SU-DHL-6 (cell line): ENCODE data around the gene SGCD.

Source experiments
- H2AFZ ChIP-seq: fragments of 200-600 bp; sonication (generic); 2 replicates; pipeline ENCODE4 v1.6.1; 2014; ENCODE audit warnings: low read depth, mild to moderate bottlenecking, moderate library complexity, mixed read lengths, antibody characterized with exemption, low read length; ENCODE audit not compliant: severe bottlenecking
- H3F3A ChIP-seq: fragments of 200-600 bp; shearing (Covaris generic); 2 replicates; pipeline ENCODE4 v1.6.0; 2016; ENCODE audit warnings: antibody characterized with exemption, mild to moderate bottlenecking; ENCODE audit not compliant: insufficient read depth
- H3K27ac ChIP-seq: fragments of 200-600 bp; sonication (generic); 2 replicates; pipeline ENCODE4 v1.5.1; 2016; ENCODE audit warnings: low read depth, mild to moderate bottlenecking, low read length, moderate library complexity, mixed read lengths
- H3K27me3 ChIP-seq: fragments of 200-600 bp; sonication (generic), shearing (Covaris generic); 2 replicates; pipeline ENCODE4 v1.6.0; 2014; ENCODE audit warnings: mild to moderate bottlenecking, low read length
- H3K36me3 ChIP-seq: fragments of 200-600 bp; sonication (generic); 2 replicates; pipeline ENCODE4 v1.6.1; 2014; ENCODE audit warnings: mild to moderate bottlenecking, low read length, mixed read lengths
- H3K4me2 ChIP-seq: fragments of 300-600, 200-600 bp; shearing (Covaris generic), sonication (generic); 2 replicates; pipeline ENCODE4 v1.6.0; 2014; ENCODE audit warnings: low read length, low read depth, mild to moderate bottlenecking; ENCODE audit not compliant: poor library complexity, severe bottlenecking
- H3K4me3 ChIP-seq: fragments of 200-600 bp; sonication (generic); 2 replicates; pipeline ENCODE4 v1.5.1; 2014; ENCODE audit warnings: antibody characterized with exemption, low read length, mild to moderate bottlenecking, mixed read lengths; ENCODE audit not compliant: insufficient read depth, poor library complexity, severe bottlenecking
- H3K79me2 ChIP-seq: fragments of 200-600 bp; sonication (generic); 2 replicates; pipeline ENCODE4 v1.6.1; 2014; ENCODE audit warnings: mild to moderate bottlenecking, low read length, moderate library complexity; ENCODE audit not compliant: insufficient read depth
- H3K9ac ChIP-seq: fragments of 200-600 bp; sonication (generic); 2 replicates; pipeline ENCODE4 v1.7.0; 2014; ENCODE audit warnings: mild to moderate bottlenecking, low read length
- H3K9me2 ChIP-seq: fragments of 200-600 bp; sonication (generic); replicated peaks from 2 replicates; pipeline ENCODE4 v1.6.1; 2014; ENCODE audit warnings: low read length; ENCODE audit not compliant: insufficient read depth
- H3K9me3 ChIP-seq: fragments of 200-600 bp; sonication (generic); 2 replicates; pipeline ENCODE4 v1.6.1; 2014; ENCODE audit warnings: low read length, mixed read lengths; ENCODE audit not compliant: insufficient read depth
- H4K20me1 ChIP-seq: fragments of 200-600 bp; sonication (generic); 2 replicates; pipeline ENCODE4 v1.6.1; 2014; ENCODE audit warnings: low read depth, mild to moderate bottlenecking, antibody characterized with exemption, low read length, moderate library complexity, mixed read lengths
- EZH2phosphoT487 ChIP-seq: fragments of 200-600 bp; sonication (generic), shearing (Covaris generic); conservative IDR thresholded peaks from 2 replicates; pipeline ENCODE4 v1.6.1; 2018; ENCODE audit warnings: mild to moderate bottlenecking, antibody characterized with exemption, low read length, moderate library complexity, mixed read lengths
- TF ChIP-seq, protein P1 (sequence below): fragments of 200-600 bp; sonication (generic); IDR thresholded peaks from one replicate; pipeline ENCODE4 v1.5.1; 2017; ENCODE audit warnings: antibody characterized with exemption, mild to moderate bottlenecking, low read length, moderate library complexity; ENCODE audit not compliant: insufficient read depth, poor library complexity, severe bottlenecking

The SGCD gene

DNA sequence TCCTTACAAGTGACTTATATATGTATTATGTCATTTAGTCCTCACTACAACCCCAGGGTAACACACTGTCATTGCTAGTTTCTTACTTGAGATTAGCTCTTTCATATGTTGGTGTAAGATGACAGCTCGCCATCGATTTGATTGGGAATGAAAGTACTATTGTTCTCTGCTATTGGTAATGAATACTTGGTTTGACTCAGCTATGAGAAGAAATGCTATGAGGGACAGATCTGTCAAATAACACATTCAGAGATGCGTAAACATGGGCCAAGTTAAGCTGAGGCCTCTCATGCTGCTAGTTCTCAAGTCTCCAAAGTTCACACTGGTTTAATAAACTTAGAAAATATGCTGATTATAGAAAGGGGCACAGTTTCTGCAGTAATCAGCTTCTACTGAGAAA is 142.7 kb downstream of the SGCD start:
- no peak overlapping the region for H2AFZ ChIP-seq
- TF ChIP-seq, protein P1, sequence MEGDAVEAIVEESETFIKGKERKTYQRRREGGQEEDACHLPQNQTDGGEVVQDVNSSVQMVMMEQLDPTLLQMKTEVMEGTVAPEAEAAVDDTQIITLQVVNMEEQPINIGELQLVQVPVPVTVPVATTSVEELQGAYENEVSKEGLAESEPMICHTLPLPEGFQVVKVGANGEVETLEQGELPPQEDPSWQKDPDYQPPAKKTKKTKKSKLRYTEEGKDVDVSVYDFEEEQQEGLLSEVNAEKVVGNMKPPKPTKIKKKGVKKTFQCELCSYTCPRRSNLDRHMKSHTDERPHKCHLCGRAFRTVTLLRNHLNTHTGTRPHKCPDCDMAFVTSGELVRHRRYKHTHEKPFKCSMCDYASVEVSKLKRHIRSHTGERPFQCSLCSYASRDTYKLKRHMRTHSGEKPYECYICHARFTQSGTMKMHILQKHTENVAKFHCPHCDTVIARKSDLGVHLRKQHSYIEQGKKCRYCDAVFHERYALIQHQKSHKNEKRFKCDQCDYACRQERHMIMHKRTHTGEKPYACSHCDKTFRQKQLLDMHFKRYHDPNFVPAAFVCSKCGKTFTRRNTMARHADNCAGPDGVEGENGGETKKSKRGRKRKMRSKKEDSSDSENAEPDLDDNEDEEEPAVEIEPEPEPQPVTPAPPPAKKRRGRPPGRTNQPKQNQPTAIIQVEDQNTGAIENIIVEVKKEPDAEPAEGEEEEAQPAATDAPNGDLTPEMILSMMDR = no peak
- TF ChIP-seq EZH2phosphoT487 = no peak
- no peak overlapping the region for H3K4me2 ChIP-seq
- H3K36me3 ChIP-seq = no peaks in the 10 kb centered on the region
- H3K27ac ChIP-seq = no peak overlapping the region
- no peaks in the 10 kb centered on the region for H3F3A ChIP-seq
- H4K20me1 ChIP-seq = no peaks in the 10 kb centered on the region
- H3K9ac ChIP-seq = no peak overlapping the region
- H3K4me3 ChIP-seq = no peak overlapping the region
- no peaks in the 10 kb centered on the region for H3K9me2 ChIP-seq
- H3K79me2 ChIP-seq = no peaks in the 10 kb centered on the region
- no peaks in the 10 kb centered on the region for H3K27me3 ChIP-seq
- no peaks in the 10 kb centered on the region for H3K9me3 ChIP-seq

DNA sequence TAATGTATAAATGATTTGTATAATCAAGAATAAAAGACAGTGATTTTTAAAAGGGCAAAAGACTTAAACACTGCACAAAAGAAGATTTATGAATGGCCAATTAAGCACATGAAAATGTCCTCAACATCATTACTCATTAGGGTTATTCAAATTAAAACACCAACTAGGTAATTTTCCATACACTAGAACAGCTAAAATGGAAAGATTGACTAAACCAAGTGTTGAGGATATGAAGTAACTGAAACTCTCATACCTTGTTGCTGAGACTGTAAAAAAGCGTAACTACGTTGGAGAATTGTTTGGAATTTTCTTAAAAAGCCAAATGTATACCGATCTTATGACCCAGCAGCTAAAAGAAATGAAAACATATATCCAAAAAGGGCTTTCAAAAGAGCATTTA is 144.9 kb downstream of the SGCD start:
- no peaks in the 10 kb centered on the region for H3K9me2 ChIP-seq
- no peaks in the 10 kb centered on the region for H3K27me3 ChIP-seq
- no peaks in the 10 kb centered on the region for H4K20me1 ChIP-seq
- no peak overlapping the region for H3K4me3 ChIP-seq
- no peaks in the 10 kb centered on the region for H3F3A ChIP-seq
- no peaks in the 10 kb centered on the region for H3K36me3 ChIP-seq
- no peak overlapping the region for H2AFZ ChIP-seq
- no peaks in the 10 kb centered on the region for H3K79me2 ChIP-seq
- H3K9me3 ChIP-seq = no peaks in the 10 kb centered on the region
- no peak overlapping the region for H3K27ac ChIP-seq
- no peak overlapping the region for H3K4me2 ChIP-seq
- TF ChIP-seq, protein P1 = no peak
- no peak for TF ChIP-seq EZH2phosphoT487
- no peak overlapping the region for H3K9ac ChIP-seq

- no peak overlapping the region for H2AFZ ChIP-seq
- H3K9ac ChIP-seq = no peak overlapping the region
- no peaks in the 10 kb centered on the region for H3K36me3 ChIP-seq
- TF ChIP-seq, protein P1 = no peak
- TF ChIP-seq EZH2phosphoT487 = no peak
- no peaks in the 10 kb centered on the region for H3K9me2 ChIP-seq
- H3F3A ChIP-seq = no peaks in the 10 kb centered on the region
- H3K9me3 ChIP-seq = no peaks in the 10 kb centered on the region
- H4K20me1 ChIP-seq = no peaks in the 10 kb centered on the region
- no peak overlapping the region for H3K4me3 ChIP-seq
- no peak overlapping the region for H3K4me2 ChIP-seq
- H3K27me3 ChIP-seq = no peaks in the 10 kb centered on the region
- H3K79me2 ChIP-seq = no peaks in the 10 kb centered on the region
- no peak overlapping the region for H3K27ac ChIP-seq
Measured at GRCh38 chr5:156473269-156473908, 146.4 kb downstream of the SGCD start.
